Natural killer cell (primary cell): Measurements from ENCODE around the gene RGS3. TPM values are rescaled to one million over a fixed set of nuclear protein-coding genes. Genes with fewer than 3 reads are reported as not detected.

Experiments
- ATAC-seq, 3 donors: fragments of 150-1000 bp in 2 of 3; fragments of 200-7000 bp in 1 of 3; cut with Tn5 transposase; 1 replicate in 1 of 3; 2 replicates in 2 of 3; pipeline ENCODE4 v1.10.0; 2021; ENCODE audit warnings: mild to moderate bottlenecking in 2 of 3, moderate library complexity in 2 of 3
- DNase-seq, 2 donors: peaks; one replicate each; pipeline versions ENCODE4 v3.0.0 to v3.0.0-alpha.2; 2013 to 2021; ENCODE audit warnings: mixed read lengths in 1 of 2
- H3K27ac ChIP-seq: one replicate; pipeline ENCODE4 v1.5.1; 2013; ENCODE audit warnings: mild to moderate bottlenecking, low read length
- H3K27me3 ChIP-seq: one replicate; pipeline ENCODE4 v1.6.1; 2013; ENCODE audit warnings: low read length; ENCODE audit not compliant: control insufficient read depth, insufficient read depth
- H3K36me3 ChIP-seq: one replicate; pipeline ENCODE4 v1.6.1; 2013; ENCODE audit warnings: low read length; ENCODE audit not compliant: control insufficient read depth, insufficient read depth
- H3K4me1 ChIP-seq: one replicate; pipeline ENCODE4 v1.6.1; 2013; ENCODE audit warnings: low read length; ENCODE audit not compliant: control insufficient read depth, insufficient read depth
- H3K4me3 ChIP-seq: one replicate; pipeline ENCODE4 v1.5.1; 2013; ENCODE audit warnings: low read length
- H3K9me3 ChIP-seq: one replicate; pipeline ENCODE4 v1.6.1; 2013; ENCODE audit warnings: low read length; ENCODE audit not compliant: control insufficient read depth, insufficient read depth
- H3K27ac Mint-ChIP-seq, 2 donors: one replicate each; pipeline ENCODE4 v1.8.0; 2022; ENCODE audit warnings: mild to moderate bottlenecking in 2 of 2, mixed read lengths in 2 of 2, moderate library complexity in 1 of 2
- H3K27me3 Mint-ChIP-seq, 2 donors: one replicate each; pipeline ENCODE4 v1.8.0; 2022; ENCODE audit warnings: low read depth in 2 of 2, mixed read lengths in 2 of 2
- H3K36me3 Mint-ChIP-seq: one replicate; pipeline ENCODE4 v1.8.0; 2022; ENCODE audit warnings: mixed read lengths
- H3K4me1 Mint-ChIP-seq, 2 donors: one replicate each; pipeline ENCODE4 v1.8.0; 2022; ENCODE audit warnings: mixed read lengths in 2 of 2
- H3K4me3 Mint-ChIP-seq: one replicate; pipeline ENCODE4 v1.8.0; 2022; ENCODE audit warnings: mild to moderate bottlenecking, moderate library complexity, mixed read lengths
- H3K9me3 Mint-ChIP-seq, 2 donors: one replicate each; pipeline ENCODE4 v1.8.0; 2022; ENCODE audit warnings: mixed read lengths in 2 of 2
- CTCF ChIP-seq: fragments of 200-600 bp; IDR thresholded peaks from one replicate; pipeline ENCODE4 v1.8.0; 2022; ENCODE audit warnings: antibody characterized with exemption
- WGBS: methylation state at CpG from one replicate; pipeline ENCODE4 v1.1.7; 2013; ENCODE audit warnings: missing lambda C conversion rate; ENCODE audit not compliant: insufficient coverage; 5-methylcytosine and 5-hydroxymethylcytosine counted together
- intact Hi-C: fragments of 100-400 bp; cut with micrococcal nuclease; formaldehyde crosslinking; loops from one replicate; pipeline ENCODE4 v1.14.2; 2022
- total RNA-seq, 4 donors: library from RNA; stranded (reverse); fragments of 120-200 nt in 1 of 4; gene quantifications; one replicate each; pipeline versions ENCODE4 v1.2.3 to v1.2.4, GENCODE V29; 2013 to 2022

Gene RGS3
- total RNA-seq, 3 donors from 2014 or later (not counting 1 experiment from before 2014, with no cell fraction given): 148 to 269 (median 190) TPM

- ATAC-seq: no peak
- Histone ChIP-seq H3K4me3 (no peak overlapping the region), H3K27me3 (no peaks in the 10 kb centered on the region), H3K27ac (no peak overlapping the region), H3K9me3 (no peaks in the 10 kb centered on the region), H3K4me1 (peaks cover 78% of the 10 kb centered on the region), H3K36me3 (peaks cover 70% of the 10 kb centered on the region)
- intact Hi-C loops: no loop called here
- peaks cover 79 to 86% of the 10 kb centered on the region in 2 donors for H3K4me1 Mint-ChIP-seq
- no peak for TF ChIP-seq CTCF
- 95% methylated on average over 1 of the region's 1 CpG for WGBS
- H3K27ac Mint-ChIP-seq: peak overlapping the region; percentile 88 to 98
- no peak for DNase-seq
- H3K4me3 Mint-ChIP-seq: peak overlapping the region; percentile 18
- no peaks in the 10 kb centered on the region for H3K9me3 Mint-ChIP-seq
- H3K27me3 Mint-ChIP-seq: no peaks in the 10 kb centered on the region
- peaks cover 18% of the 10 kb centered on the region for H3K36me3 Mint-ChIP-seq
These were observed 67.4 kb downstream of the RGS3 start for GRCh38 chr9:113530942-113531341.

GRCh38 chr9:113531919-113532808, 68.6 kb downstream of the RGS3 start:
- H3K36me3 Mint-ChIP-seq: peaks cover 18% of the 10 kb centered on the region
- Histone ChIP-seq H3K27me3 (no peaks in the 10 kb centered on the region), H3K27ac (no peak overlapping the region), H3K36me3 (peaks cover 77% of the 10 kb centered on the region), H3K4me1 (peaks cover 78% of the 10 kb centered on the region), H3K9me3 (no peaks in the 10 kb centered on the region), H3K4me3 (no peak overlapping the region)
- peak overlapping the region; percentile 88 to 98 for H3K27ac Mint-ChIP-seq
- no peaks in the 10 kb centered on the region for H3K27me3 Mint-ChIP-seq
- peak in 1 of 3 donors; percentile 19 for ATAC-seq
- peaks cover 79 to 86% of the 10 kb centered on the region in 2 donors for H3K4me1 Mint-ChIP-seq
- no peaks in the 10 kb centered on the region for H3K9me3 Mint-ChIP-seq
- no peak for TF ChIP-seq CTCF
- no peak for DNase-seq
- H3K4me3 Mint-ChIP-seq: peak overlapping the region; percentile 58
- 80% methylated on average over 7 of the region's 7 CpGs for WGBS
- intact Hi-C loops: no loop called here

- DNase-seq (no peak), ATAC-seq (no peak)
- Mint-ChIP-seq H3K27ac (peak overlapping the region; percentile 88 to 98), H3K27me3 (no peaks in the 10 kb centered on the region), H3K4me1 (peaks cover 79 to 86% of the 10 kb centered on the region in 2 donors), H3K36me3 (peaks cover 18% of the 10 kb centered on the region), H3K9me3 (no peaks in the 10 kb centered on the region), H3K4me3 (no peak overlapping the region)
- no peak overlapping the region for H3K4me3 ChIP-seq
- no peak for TF ChIP-seq CTCF
- H3K36me3 ChIP-seq: peaks cover 79% of the 10 kb centered on the region
- H3K27ac ChIP-seq: no peak overlapping the region
- H3K27me3 ChIP-seq: no peaks in the 10 kb centered on the region
- H3K9me3 ChIP-seq: no peaks in the 10 kb centered on the region
- WGBS: 93% methylated on average over 3 of the region's 3 CpGs
- intact Hi-C loops: no loop called here
- H3K4me1 ChIP-seq: peaks cover 78% of the 10 kb centered on the region
These were observed 69.3 kb downstream of the RGS3 start for GRCh38 chr9:113532809-113533190.
